GM12873 (cell line): ENCODE results near the gene TET1.

Source experiments
- TF ChIP-seq, protein P1 (sequence below): IDR thresholded peaks from 2 replicates; pipeline ENCODE4 v1.5.1; 2012; ENCODE audit warnings: low read depth, mild to moderate bottlenecking, moderate library complexity, low read length, control low read depth; ENCODE audit not compliant: insufficient read depth; ENCODE audit errors: missing control alignments

The TET1 gene

DNA sequence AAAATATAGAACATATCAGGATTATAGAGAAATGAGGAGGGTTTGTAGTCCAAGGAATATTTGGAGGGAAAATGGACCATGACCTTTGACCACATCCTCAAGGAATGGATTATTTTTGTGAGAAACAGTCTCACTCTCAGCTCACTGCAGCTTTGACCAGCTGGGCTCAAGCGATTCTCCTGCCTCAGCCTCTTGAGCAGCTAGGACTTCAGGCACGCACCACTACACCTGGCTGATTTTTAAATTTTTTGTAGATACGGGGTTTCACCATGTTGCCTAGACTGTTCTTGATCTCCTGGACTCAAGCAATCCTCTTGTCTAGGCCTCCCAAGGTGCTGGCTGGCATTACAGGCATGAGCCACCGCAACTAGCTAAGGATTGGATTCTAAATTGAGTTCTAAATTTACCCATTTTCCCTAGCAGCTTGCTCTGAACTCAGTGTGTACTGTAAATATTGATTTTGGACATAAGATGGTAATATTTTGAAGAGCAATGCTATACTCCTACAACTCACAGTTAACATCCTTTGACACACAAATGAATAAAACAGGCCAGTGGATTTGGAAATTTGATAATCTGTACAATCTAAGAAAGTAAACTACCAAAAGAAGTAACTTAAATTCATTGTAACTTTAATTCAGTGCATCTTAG is 73.8 kb downstream of the TET1 start:
- TF ChIP-seq, protein P1, sequence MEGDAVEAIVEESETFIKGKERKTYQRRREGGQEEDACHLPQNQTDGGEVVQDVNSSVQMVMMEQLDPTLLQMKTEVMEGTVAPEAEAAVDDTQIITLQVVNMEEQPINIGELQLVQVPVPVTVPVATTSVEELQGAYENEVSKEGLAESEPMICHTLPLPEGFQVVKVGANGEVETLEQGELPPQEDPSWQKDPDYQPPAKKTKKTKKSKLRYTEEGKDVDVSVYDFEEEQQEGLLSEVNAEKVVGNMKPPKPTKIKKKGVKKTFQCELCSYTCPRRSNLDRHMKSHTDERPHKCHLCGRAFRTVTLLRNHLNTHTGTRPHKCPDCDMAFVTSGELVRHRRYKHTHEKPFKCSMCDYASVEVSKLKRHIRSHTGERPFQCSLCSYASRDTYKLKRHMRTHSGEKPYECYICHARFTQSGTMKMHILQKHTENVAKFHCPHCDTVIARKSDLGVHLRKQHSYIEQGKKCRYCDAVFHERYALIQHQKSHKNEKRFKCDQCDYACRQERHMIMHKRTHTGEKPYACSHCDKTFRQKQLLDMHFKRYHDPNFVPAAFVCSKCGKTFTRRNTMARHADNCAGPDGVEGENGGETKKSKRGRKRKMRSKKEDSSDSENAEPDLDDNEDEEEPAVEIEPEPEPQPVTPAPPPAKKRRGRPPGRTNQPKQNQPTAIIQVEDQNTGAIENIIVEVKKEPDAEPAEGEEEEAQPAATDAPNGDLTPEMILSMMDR = no peak

DNA sequence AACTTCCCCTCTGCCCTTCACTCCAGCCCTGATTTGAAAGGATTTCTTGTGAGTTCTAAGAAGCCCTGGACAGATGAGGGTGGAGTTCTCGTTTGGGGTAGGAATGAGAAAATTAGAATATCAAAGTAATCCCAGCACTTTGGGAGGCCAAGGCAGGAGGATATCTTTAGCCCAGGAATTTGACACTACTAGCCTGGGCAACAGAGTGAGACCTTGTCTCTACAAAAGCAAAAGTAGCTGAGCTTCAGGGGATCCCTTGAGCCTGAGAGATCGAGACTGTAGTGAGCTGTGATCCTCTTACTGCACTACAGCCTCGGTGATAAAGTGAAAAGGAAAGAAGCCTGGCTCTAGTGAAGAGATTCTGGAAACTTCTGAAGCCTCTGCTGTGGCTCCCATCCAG is 76.2 kb downstream of the TET1 start:
- TF ChIP-seq, protein P1 = no peak

DNA sequence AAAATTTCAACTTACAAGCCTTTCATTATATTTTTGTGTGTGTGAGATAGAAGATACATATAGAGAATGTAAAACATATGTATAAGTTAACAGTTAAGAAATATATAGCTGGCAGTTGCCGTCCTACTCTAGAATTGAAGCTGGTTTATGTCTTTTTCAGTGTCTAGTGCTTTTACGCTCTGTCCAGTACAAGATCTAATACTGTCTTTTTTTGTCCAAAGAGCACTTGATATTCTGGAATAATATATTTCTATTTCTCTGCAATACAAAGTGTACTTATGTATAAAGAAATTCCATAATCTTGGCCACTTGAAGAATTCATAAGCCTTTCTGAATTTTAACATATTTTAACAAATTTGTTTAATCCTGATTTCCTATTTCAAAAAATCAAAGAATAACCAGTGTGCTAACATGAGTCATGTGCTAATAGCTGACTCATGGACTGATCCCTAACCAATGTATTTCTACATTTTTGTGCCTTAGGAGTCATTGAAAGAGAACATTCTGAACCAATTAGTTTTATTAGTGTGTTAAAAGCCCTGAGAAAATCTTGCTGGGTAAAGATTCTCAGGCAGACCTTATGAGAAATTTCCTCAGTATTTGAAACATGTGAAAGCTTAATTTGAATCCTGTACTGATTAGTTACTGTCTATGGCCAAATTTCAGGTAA is 87.7 kb downstream of the TET1 start:
- TF ChIP-seq, protein P1 = no peak

DNA sequence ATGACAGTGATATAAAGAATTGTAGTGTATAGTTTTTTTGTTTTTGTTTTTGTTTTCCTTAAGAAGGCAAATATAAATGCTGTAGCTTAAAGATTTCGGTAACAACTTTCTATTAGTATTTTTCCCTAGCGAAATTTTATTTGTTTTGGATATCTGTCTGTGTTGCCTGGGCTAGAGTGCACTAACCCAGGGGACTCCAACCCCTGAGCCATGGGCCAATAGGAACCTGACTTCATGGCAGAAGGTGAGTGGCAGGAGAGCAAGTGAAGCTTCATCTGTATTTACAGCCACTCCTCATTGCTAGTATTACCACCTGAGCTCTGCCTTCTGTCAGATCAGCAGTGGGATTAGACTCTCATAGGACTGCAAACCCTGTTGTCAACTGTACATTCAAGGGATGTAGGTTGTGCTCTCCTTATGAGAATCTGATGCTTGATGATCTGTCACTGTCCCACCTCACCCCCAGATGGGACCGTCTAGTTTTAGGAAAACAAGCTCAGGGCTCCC is 95.5 kb downstream of the TET1 start:
- TF ChIP-seq, protein P1 = no peak

DNA sequence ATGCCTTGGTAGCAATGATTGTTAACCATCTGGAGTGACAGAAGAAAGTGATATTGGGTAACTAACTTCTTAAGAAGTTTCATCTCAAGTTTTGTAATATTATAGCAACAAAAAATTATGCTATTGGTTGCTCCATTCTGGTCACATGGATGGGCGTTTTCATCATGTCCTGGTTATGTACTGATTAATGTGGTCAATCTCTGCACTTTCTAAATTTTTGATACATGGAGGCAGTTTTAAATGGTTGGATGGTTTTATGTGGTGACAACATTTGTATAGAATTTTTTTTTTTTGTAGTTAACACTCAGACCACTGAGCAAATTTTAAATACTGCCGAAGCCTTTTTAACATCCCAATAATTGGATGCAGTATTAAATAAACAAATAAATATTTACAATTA is 105.7 kb downstream of the TET1 start:
- TF ChIP-seq, protein P1 = no peak

DNA sequence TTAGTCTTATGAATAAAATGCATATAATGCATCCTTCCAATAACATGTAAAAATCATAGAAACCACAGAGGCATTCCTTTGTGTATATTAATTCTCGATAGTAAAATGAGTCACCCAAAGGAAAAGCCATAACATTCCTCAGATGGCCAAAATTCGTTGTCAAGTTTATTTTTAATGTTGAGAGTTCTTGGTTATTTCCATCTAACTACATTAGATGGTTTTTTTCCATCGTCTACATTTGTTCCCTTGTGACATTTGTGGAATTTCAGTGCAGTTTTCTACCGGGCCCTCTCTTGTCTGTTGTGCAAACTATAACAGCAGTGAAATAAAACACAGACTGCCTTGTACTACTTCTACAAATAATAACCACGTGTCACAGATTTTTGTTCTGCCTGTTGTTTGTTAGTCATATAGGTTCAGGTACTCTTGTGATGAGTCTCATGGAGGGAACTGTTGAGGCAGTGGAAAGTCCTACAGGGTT is 106.2 kb downstream of the TET1 start:
- TF ChIP-seq, protein P1 = no peak

DNA sequence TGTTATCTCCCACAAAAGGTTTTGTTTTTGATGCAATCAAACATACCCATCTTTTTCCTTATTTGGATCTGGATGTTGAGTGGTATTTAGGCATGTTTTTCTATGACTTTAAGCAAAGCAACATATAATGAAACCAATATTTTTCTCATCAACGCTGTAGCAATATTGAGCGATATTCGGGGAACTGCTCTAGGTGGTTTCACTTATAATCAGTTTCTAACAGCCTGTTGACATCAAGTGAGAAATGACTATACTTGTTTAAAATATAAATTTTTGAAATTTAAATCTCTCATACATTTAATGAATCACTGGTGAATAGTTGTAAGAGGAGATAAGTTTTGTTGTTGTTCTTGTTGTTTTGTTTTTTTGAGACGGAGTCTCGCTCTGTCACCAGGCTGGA is 108.1 kb downstream of the TET1 start:
- TF ChIP-seq, protein P1 = no peak
